GM13977 (cell line): ENCODE data around the gene RAPGEF3.

Source experiments
- DNase-seq: peaks from one replicate; pipeline ENCODE4 v3.0.0; 2012; ENCODE audit warnings: low spot score
- CTCF ChIP-seq: IDR thresholded peaks from 2 replicates; pipeline ENCODE4 v1.5.1; 2012; ENCODE audit warnings: mild to moderate bottlenecking, control low read depth; ENCODE audit not compliant: insufficient read depth; ENCODE audit errors: extremely low read depth, missing control alignments
- in situ Hi-C: fragments of 300-500 bp; cut with MboI; formaldehyde crosslinking; loops from one replicate; pipeline ENCODE4 v1.12.0; 2022; ENCODE audit warnings: low sequenced_read_pairs, low pct_unique_long_range_greater_than_20kb, mixed read lengths, inconsistent platforms; ENCODE audit not compliant: unreplicated experiment

The RAPGEF3 gene

GRCh38 chr12:47745485-47746041 is 13.1 kb downstream of the RAPGEF3 start:
- no peak for DNase-seq
- TF ChIP-seq CTCF, result no peak
- in situ Hi-C loops, result loop anchor here (25.0 kb wide), 1 partner anchor 417 kb away; the partner anchor contains the start of gene ASB8

- in situ Hi-C loops, result loop anchor here (25.0 kb wide), 1 partner anchor 417 kb away; the partner anchor contains the start of gene ASB8
- DNase-seq, result no peak
- TF ChIP-seq CTCF, result no peak
Measured at GRCh38 chr12:47744778-47745436, 13.8 kb downstream of the RAPGEF3 start.

- in situ Hi-C loops, result loop anchor here (25.0 kb wide), 1 partner anchor 418 kb away; the partner anchor contains the start of gene ASB8
- peak; percentile 59 for DNase-seq
- peak; percentile 86 for TF ChIP-seq CTCF
Measured at GRCh38 chr12:47744005-47744651, 14.6 kb downstream of the RAPGEF3 start.

- in situ Hi-C loops, result loop anchor here (25.0 kb wide), 1 partner anchor 419 kb away; the partner anchor contains the start of gene ASB8
- DNase-seq, result no peak
- no peak for TF ChIP-seq CTCF
Measured at GRCh38 chr12:47743311-47743860, 15.3 kb downstream of the RAPGEF3 start.

GRCh38 chr12:47742253-47742825 is 16.3 kb downstream of the RAPGEF3 start:
- in situ Hi-C loops, result loop anchor here (25.0 kb wide), 1 partner anchor 420 kb away; the partner anchor contains the start of gene ASB8
- peak; percentile 68 for DNase-seq
- peak; percentile 88 for TF ChIP-seq CTCF

- in situ Hi-C loops, result loop anchor here (25.0 kb wide), 1 partner anchor 421 kb away; the partner anchor contains the start of gene ASB8
- TF ChIP-seq CTCF, result no peak
- DNase-seq, result no peak
Measured at GRCh38 chr12:47741340-47741703, 17.4 kb downstream of the RAPGEF3 start.
